Activated CD4-positive, alpha-beta T cell treated with anti-CD3 and anti-CD28 coated beads, Interleukin-2, amount 50 U/mL, for 16 hours (primary cell): ENCODE data around the gene ARMC12.

ENCODE experiments used
- DNase-seq: peaks from one replicate; pipeline ENCODE4 v3.0.0-alpha.2; 2020

The ARMC12 gene

GRCh38 chr6:35778437-35778836 is 41.6 kb downstream of the ARMC12 start:
- no peak for DNase-seq

GRCh38 chr6:35780719-35781118 is 43.9 kb downstream of the ARMC12 start, which contains the start of gene CLPSL1:
CLPSL1 (plus strand) TSS chr6:35781019; CDS start chr6:35781111, 92 bp downstream.
- no peak for DNase-seq

- DNase-seq = no peak
Measured at GRCh38 chr6:35781290-35781689, 44.5 kb downstream of the ARMC12 start.

GRCh38 chr6:35782424-35782823 is 45.6 kb downstream of the ARMC12 start:
- DNase-seq = no peak

GRCh38 chr6:35784200-35784599 is 47.4 kb downstream of the ARMC12 start:
- DNase-seq = no peak

GRCh38 chr6:35786272-35786671 is 49.4 kb downstream of the ARMC12 start:
- DNase-seq = no peak

DNA sequence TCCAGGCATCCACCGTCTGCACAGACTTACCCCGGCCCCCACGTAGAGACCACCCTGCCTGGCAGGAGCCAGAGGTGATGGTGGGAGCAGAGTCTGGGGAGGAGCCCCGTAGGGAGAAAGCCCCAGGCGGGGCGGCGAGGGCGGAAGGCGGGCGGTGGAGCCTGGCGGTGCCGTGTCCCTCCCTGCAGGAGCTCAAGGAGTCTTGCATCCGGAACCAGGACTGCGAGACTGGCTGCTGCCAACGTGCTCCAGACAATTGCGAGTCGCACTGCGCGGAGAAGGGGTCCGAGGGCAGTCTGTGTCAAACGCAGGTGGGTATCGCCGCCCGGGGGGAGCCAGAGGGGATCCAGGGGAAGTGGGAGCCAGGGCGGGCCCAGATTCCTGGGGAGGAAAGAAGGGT is 50.0 kb downstream of the ARMC12 start:
- no peak for DNase-seq

DNA sequence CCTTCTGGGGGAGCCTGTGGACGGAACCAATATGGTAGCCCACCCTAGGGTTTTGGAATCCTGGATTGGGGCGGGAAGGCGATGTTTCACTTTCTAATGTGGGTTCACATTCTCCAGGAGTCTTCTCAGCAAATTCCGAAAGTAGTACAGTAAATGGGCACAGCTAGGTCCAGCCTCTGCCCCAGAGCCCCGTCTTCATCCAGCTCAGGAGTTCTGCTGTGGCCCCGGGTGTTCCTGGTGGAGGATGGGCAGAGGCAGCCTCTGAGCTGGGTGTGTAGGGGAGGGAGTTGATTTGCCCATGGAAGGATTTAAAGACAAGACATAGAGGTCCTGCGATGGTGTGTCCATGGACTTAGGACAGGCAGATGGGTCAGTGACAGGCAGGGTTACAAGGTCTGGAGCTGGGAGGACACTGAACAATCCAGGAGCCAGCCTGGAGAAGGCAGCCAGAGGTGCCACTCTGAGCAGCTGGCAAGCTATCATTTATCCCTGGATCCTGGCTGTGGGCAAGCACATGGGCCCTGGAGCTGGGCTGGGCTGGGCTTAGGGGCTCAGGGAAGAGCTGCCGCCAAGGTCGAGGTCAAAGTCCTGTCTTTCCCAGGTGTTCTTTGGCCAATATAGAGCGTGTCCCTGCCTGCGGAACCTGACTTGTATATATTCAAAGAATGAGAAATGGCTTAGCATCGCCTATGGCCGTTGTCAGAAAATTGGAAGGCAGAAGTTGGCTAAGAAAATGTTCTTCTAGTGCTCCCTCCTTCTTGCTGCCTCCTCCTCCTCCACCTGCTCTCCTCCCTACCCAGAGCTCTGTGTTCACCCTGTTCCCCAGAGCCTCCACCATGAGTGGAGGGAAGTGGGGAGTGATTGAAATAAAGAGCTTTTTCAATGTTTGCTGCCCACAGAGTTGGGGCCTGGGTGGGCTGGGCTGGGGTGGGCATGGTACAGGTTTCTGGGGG is 50.7 kb downstream of the ARMC12 start:
- DNase-seq = no peak

GRCh38 chr6:35788423-35788982 is 51.7 kb downstream of the ARMC12 start:
- DNase-seq = no peak

DNA sequence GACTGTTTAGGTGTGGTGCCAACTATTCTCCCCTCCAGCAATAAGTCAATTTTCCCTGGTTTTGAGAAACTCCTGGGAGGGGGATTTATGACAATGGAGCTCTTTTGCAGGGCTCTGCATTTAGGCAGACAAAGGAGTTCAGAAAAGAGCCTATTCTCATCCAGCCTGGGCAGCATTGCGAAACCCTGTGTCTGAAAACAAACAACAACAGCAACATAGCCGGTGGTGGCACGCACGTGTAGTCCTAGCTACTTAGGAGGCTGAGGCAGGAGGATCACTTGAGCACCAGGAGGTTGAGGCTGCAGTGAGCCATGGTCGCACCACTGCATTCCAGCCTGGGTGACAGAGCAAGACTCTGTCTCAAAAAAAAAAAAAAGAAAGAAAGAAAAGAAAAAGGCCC is 53.9 kb downstream of the ARMC12 start:
- no peak for DNase-seq

DNA sequence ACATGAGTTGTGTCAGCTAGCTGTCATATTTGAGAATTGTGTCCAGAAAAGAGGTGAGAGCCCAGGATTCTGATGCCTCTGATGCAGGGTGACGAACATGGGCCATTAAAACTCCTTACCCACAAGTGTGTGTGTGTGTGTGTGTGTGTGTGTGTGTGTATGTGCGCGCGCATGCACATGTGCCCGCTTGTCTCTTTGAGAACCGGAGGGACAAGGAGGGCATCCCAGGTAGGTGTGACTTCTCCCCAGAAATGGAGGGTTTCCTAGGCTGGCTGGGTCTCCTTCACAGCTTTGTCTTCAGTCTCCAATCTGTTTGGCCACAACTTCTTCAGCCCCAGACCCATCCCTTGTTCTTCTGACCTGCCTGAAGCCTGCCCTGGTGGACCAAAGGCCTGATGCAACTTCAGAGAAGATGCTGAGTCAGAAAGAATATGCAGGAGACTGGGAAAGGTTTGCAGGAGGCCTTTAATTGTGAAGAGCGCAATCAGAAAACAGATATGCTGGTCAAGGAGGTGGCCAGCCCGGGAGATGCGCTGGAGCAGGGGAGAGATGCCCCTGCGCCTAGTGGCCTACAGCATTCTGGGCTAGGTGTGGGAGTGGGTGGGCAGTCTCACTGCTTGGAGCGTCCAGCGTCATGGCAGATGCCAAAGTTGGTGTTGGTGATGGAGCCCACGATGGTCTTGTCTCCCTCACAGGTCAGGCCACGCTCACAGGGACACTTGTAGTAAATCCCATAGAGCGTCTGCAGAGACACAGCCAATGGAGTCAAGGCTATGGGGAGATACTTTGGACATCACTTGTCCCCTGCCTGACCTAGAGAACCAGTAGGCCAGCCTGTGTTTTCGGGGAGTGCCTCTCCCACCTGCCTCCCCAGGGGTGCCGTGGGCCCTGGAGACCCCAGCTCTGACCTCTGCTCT is 58.0 kb downstream of the ARMC12 start:
- DNase-seq = no peak

- DNase-seq = no peak
Measured at GRCh38 chr6:35795453-35796071, 58.7 kb downstream of the ARMC12 start.

- no peak for DNase-seq
Measured at GRCh38 chr6:35796236-35796635, 59.4 kb downstream of the ARMC12 start.

DNA sequence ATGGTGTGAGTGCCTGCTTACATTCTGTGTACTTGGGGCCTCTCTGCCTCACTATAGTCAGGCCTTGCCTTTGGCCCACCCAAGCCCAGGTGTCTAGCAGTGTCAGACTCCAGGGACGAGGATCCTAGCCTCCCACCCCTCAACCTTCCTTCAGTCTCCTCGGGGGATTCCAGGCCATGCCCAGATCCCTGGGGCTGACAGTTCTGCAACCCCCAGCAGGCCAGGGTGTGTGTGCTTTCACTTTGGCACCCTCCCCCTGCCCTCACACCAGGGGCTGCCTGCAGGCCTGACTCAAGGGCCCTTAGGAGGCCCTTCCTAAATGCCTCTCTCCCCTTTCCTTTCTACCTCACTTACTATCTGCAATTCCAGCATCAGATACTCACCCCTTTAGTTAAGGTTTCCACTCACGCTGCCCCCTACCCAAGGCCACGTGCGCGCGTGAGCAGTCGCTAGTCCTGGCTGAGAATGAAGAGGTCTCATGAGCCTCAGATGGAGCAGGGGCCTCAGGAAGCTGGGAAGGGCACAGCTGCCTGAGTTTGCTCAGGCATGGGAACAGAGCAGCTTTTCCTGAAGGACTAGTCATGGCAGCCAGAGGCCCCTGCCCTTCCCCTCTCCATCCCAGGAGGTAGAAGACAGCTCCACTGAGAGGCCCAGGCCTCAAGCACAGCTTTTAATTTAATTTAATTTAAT is 61.1 kb downstream of the ARMC12 start:
- DNase-seq = no peak
